Fibroblast of lung (primary cell): Measurements from ENCODE around the gene MRPS18A.
"Not testable (repeated sequence)": the region's sequence is repeated elsewhere in the genome, so short reads cannot be mapped to it uniquely, and the experiment has no call there.

Source experiments
- CTCF ChIP-seq, 2 donors: IDR thresholded peaks in 1 of 2; conservative IDR thresholded peaks in 1 of 2; 1 replicate in 1 of 2; 2 replicates in 1 of 2; pipeline ENCODE4 v1.5.1; 2011 to 2012; ENCODE audit warnings: low read length in 2 of 2, control low read depth in 1 of 2, inconsistent platforms in 1 of 2, low read depth in 1 of 2, mild to moderate bottlenecking in 1 of 2
- EZH2 ChIP-seq: IDR thresholded peaks from 2 replicates; pipeline ENCODE4 v1.5.1; 2012; ENCODE audit warnings: low read length, control low read depth, mild to moderate bottlenecking; ENCODE audit errors: missing control alignments

DNA sequence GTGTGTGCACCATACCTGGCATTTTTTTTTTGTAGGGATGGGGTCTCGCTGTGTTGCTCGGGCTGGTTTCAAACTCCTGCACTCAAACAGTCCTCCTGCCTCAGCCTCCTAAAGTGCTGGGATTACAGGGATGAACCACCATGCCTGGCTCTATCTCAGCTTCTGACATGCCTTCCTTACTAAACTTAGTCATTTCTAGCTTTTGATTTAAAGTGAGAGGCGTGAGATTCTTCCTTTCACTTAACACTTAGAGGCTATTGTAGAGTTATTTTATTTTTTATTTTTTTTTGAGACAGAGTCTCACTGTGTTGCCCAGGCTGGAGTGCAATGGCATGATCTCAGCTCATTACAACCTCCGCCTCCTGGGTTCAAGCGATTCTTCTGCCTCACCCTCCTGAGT, 24.6 kb downstream of the MRPS18A start:
- not testable (repeated sequence) for TF ChIP-seq CTCF (conservative IDR thresholded peaks at IDR 0.05 in 1 of 2, IDR thresholded peaks at IDR 0.05 in 1 of 2; ENCODE audit: low read depth in 1 of 2, low read length in 2 of 2); EZH2
